ENCODE results near the gene SERP2.

- TF ChIP-seq, protein P1, sequence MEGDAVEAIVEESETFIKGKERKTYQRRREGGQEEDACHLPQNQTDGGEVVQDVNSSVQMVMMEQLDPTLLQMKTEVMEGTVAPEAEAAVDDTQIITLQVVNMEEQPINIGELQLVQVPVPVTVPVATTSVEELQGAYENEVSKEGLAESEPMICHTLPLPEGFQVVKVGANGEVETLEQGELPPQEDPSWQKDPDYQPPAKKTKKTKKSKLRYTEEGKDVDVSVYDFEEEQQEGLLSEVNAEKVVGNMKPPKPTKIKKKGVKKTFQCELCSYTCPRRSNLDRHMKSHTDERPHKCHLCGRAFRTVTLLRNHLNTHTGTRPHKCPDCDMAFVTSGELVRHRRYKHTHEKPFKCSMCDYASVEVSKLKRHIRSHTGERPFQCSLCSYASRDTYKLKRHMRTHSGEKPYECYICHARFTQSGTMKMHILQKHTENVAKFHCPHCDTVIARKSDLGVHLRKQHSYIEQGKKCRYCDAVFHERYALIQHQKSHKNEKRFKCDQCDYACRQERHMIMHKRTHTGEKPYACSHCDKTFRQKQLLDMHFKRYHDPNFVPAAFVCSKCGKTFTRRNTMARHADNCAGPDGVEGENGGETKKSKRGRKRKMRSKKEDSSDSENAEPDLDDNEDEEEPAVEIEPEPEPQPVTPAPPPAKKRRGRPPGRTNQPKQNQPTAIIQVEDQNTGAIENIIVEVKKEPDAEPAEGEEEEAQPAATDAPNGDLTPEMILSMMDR (IDR thresholded peaks at IDR 0.05), result no peak
- TF ChIP-seq POLR2A (IDR thresholded peaks at IDR 0.05), result no peak
Observed at GRCh38 chr13:44368599-44369368, 4.8 kb upstream of the SERP2 start.
